ENCODE measurements around the gene SIN3B.

DNA sequence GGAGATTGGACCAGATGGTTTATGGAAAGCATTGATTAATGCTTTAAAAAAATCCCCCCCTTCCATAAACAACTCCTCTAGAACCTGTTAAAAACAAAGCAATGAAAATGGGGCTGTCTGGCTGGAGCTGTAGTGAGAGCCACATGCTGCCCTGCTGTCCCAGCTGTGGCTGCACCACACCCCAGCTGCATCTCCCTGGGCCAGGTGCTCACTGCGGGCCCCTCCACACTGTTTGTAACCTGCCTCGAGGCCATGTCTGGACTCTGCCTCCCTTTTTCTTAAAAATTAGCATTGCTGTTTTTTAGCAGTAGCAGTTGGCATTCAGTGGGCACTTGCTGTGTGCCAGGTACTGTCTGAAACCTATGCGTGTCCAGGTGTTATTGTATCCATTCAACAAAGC is 44.4 kb downstream of the SIN3B start:
- TF ChIP-seq EZH2 (IDR thresholded peaks at IDR 0.05; ENCODE audit: borderline replicate concordance, insufficient read depth, low read depth, low read length, poor library complexity, severe bottlenecking), result no peak
- TF ChIP-seq, protein P1, sequence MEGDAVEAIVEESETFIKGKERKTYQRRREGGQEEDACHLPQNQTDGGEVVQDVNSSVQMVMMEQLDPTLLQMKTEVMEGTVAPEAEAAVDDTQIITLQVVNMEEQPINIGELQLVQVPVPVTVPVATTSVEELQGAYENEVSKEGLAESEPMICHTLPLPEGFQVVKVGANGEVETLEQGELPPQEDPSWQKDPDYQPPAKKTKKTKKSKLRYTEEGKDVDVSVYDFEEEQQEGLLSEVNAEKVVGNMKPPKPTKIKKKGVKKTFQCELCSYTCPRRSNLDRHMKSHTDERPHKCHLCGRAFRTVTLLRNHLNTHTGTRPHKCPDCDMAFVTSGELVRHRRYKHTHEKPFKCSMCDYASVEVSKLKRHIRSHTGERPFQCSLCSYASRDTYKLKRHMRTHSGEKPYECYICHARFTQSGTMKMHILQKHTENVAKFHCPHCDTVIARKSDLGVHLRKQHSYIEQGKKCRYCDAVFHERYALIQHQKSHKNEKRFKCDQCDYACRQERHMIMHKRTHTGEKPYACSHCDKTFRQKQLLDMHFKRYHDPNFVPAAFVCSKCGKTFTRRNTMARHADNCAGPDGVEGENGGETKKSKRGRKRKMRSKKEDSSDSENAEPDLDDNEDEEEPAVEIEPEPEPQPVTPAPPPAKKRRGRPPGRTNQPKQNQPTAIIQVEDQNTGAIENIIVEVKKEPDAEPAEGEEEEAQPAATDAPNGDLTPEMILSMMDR (IDR thresholded peaks at IDR 0.05), result no peak

All from B cell (primary cell).